Cortex of kidney (tissue), 1 donor: ENCODE data around the gene DLST.

Experiments
- DNase-seq: peaks from one replicate; lab custom pipeline; 2025; lab: John Stamatoyannopoulos, UW

The DLST gene

DNA sequence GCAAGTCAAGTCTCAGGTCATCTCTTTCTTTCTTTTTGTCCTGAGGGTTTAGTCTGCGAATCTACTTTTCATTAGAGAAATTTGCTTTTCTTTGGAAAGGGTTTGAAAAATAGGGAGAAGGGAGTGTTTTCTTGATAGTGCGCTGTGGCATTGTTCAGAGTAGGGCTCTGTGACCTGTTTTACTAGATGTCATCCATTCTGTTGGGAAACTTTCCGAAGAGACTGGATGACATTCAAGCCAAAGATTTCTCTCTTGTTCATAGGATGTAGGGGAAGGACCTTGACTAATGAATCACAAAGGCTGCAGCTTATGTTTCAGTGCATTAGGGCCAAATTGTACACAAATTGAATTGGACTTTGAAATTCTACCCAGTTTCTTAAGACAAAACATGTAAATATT is 14.7 kb downstream of the DLST start:
- DNase-seq: no peak

DNA sequence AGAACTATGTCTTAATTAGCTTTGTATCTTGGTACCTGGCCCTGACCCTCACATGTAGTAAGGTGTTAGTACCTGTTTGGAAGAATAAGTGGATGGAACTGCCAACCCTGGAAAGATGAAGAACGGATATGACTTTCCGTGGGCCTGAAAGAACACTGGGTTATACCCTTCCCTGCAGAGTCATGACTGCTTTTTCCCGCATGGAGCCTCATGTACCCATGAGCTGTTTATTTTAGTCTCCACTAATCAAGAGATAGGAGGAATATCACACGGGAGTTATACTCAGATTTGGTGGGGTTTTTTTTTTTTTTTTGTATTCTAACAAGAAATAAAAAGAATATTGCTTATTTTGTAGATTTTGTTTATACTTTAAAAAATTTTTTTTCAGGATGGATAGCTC is 15.9 kb downstream of the DLST start:
- DNase-seq: no peak

DNA sequence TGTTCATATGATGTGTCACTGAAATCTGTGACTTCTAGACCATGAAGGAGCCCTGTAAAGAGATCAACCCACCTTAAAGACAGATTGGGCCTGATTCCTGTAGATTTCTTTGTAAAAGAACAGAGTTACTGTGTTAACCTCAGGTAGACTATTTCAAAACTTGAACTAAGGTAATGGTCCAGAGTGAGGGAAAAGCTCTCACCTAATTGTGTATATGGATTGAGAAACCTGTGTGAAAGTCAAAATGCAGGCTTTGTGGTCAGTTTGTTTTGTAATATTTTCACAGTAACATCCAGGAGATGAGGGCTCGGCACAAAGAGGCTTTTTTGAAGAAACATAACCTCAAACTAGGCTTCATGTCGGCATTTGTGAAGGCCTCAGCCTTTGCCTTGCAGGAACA is 16.4 kb downstream of the DLST start:
- no peak for DNase-seq

DNA sequence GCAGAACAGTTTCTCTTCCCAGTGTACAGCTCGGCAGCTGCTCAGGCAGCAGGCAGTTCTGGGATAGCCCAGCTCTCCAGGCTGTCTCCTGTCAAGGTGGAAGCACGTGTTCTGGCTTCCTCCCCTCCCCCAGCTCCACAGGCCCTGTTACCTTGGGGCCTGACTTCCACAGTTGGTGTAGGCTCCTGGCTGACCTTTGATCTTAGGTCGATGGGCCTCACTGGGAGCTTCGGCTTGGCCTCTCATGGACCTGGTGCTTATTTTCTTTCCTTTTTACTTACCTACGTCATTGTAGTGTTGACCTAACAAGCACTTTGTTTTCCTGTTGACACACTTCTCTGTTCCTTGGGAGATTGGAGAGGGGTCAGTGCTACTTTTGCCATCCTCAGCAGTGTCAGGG is 17.0 kb downstream of the DLST start:
- DNase-seq: no peak

DNA sequence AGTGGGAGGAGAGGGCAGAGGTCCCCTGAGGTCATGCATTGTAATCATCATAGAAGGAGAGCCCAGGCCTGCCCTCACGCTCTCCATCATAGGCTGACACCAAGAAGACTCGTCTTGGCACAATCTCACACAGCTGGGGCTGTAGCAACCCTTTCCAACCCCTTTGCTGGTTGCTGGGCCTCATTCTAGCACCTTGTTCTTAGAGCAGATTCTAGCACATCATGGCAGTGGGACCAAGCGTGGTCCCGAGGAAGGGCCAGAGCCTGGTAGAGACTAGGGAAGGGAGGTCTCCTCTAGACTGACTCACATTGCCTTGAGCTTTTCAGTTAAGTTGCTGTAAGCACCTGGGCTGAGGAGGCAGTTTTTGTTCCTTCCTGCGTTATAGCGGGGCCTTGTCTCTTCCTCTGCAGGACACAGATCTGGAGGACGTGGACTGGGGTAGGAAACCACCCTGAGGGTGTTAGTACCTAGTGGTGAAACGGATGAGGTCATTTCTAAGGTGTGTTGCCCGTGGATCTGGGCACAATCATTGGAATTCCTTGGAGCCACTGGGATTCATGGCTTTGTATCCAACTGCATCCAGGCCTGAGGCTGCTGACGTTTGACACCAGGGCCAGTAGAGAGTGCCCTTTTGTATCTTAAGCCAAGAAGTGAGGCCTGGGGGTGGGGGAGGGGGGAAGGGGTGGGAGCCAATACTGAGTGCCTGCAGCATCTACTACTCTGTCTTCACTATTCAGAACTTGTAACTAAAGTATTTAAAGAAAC is 21.4 kb downstream of the DLST start:
- DNase-seq: no peak

DNA sequence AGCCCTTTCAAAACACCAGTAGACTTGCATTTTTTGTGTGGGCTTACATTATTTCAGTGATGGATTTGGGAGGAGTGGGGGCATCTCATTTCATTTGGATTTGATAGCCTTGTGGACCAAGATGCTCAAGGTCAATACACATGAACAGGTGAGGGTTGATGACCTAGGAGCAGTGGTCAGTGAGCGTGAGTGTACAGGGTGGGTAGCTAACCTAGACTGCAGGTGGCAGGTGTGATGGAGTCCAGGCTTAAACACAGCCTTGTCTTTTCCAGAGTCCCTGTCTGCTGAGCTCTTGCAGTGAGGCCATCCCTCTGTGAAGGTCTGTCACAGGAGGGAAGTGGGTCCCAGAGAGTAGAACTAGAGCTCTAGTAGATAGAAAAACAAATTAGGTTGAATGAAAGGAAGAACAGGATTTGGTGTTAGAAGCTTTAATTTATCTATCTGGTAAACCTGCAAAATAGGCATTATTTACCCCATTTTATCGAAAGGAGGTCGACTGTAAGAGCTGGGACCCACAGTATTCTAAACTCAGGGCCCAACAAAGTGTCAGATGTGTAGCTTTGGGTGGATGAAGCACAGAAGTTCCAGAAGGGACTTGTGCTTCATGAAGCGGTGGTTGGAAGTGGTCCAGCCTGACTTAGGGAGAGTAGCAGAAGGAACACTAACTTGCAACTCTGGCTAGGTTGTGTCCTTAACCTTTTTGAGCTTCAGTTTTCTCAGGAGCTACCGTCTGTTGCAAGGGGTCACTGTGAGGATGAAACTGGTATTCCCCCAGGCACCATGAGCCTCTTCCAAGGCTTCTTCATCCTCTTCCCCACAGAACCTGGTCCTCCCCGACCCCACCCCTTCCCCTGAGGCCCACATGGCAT is 23.2 kb downstream of the DLST start:
- no peak for DNase-seq

DNA sequence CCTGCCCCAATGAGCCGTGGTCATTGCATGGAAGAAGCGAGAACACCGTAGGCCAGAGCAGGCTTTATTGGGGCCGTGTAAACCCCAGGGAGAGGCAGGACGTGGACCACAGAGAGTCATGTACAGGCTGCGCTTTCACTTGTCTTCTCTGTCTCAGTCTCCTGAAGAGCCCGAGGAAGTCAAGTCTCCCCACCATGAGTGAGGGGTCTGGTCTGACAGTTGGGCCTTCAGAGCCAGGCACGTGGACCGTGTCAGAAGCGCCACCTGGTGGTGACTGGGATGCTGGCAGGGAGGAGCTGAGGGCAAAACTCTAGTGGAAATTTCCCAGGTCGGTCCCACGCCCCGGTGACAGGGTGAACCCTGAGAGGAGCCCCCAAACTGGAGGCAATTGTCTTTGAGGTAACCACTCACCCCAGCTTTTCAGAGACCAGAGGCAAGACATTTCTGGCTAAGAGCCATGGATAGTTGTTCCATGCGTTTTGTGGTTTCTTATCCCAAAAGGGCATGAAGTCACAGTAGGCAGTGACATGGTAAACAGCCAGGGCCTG is 24.0 kb downstream of the DLST start:
- DNase-seq: no peak

DNA sequence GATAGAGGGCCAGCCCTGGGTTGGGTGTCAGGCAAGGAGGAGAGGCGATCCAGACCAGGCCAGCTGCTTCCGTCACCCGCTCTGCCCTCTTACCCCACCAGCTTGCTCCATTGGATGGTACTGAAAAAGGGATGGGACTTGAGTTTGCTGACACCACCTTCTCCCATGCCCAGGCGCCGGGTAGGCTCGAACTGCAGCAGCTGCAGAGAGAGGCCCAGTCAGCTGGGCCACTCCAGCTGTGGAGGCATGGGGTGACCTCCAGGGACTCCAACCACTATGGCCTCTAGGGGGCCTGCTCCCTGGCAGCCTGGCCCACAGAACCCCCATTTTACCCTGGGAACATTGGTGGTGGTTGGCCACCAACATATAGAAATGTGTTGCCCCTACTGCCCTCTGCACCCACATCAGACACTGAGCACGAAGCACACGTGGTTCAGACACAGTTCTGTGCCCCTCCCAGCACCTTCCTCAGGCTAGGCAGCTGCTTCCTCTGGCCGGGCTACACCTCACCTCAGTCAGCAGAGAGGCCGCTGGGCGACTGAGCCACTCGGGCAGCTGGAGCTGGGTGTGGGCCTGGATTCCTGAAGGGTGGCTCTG is 25.3 kb downstream of the DLST start:
- no peak for DNase-seq

DNA sequence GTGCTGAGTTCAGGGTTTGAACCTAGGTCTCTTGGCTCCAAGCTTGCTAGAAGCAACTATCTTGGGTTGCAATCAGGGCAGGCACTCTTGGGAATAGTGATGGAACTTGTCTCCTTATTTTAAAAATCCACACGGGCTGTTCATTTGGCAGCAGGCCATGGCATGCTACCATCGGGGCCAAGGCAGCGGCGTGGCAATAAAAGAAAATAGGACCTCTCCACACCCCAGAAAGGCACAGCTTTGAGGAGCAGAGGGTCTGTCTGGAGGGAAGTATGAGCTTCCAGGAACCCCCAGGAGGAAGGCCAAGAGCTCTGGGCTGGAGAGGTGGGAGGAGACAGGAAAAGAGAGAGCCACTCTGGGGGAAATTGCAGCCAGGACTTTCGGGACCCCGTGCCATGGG is 26.0 kb downstream of the DLST start:
- no peak for DNase-seq

DNA sequence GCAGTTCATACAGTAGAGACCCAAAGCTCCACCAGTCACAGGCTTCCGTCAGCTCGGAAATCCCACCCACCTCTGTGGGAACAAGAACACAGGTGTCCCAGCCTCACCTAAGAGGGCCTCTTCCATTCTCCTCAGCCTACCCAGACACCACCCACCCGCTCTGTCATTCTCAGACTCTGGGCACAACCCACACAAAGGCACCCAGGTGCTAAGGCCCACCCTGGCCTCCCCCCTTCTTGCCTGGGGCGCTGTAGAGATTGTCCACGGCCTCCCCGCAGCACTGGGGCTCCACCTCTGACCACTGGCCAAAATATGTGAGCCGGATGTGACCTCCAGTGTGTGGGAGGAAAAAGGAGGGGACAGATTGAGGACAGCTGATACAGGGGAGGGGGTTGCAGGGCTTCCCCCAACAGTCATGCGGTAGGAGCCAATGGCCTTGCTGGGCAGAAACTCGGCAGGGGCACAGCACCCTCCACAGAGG is 27.2 kb downstream of the DLST start:
- no peak for DNase-seq

DNA sequence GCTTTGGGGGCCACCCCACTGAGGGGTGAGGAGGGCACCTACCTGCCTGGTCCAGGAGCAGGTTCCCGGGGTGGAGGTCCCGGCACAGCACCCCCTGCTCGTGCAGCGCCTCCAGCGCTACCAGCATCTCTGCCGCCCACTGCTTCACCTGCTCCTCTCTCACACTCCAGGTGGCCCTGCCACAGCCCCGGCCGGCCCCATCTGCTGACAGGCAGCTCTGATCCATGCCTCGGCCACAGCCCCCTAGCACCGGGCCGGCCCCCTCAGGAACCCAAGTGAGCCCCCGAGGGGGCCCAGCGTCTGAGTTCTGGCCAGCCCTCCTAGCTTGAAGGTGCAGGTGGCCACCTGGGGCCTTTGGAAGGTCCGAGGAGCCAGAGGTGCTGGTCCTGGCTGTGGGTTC is 27.8 kb downstream of the DLST start:
- DNase-seq: no peak

DNA sequence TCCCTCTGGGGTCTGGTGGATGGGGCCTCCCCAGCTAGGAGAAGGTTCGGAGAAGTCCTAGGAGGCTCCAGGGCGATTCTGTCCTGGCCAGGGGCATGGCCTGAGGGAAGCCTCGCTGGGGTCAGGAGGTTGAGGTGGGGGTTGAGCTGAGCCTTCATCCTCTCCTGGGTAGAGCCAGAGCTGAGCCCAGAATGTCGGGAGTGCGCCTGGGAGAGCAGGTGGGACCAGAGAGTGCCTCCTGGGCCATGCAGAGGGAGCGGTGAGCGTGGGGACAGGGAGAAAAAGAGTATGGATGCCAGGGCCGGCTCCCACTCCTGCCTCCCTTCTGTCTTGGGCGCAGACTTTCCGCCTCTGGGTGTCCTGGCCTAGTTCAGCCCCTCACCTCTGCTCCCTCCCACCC is 28.2 kb downstream of the DLST start:
- no peak for DNase-seq

DNA sequence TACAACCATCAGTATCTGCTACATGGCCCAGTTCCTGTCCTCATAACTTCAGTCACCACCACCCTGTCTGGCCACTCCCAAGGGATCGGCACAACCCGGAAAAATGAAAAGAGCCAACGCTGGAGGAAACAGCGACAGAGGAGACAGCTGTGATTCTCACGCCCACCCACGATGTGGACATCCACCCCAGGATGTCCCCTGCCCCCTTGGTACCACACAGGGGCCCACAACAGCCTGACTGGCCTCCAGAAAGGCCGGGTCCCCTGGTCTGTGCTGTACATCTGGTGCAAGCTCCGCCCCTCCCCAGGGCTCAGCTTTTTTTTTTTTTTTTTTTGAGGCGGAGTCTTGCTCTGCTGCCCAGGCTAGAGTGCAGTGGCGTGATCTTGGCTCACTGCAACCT is 28.8 kb downstream of the DLST start:
- no peak for DNase-seq

DNA sequence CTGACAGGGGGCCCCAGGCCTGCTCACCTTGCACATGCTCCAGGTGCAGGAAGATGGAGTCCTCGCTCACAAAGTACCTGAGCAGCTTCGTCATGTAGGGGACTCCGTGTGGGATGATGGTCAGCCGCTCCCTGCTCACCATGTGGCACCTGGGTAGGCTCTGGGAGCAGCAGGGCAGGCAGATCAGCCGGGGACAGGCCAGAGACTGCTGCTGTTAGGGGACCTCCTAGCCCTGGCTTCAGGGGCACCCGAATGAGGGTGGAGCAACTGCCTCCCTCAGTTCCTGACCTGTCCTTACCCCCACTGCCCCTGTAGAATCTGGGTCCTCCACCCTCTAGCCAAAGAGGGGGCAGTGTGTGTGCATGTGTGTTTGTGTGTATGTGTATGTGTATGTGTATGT is 29.5 kb downstream of the DLST start:
- no peak for DNase-seq

DNA sequence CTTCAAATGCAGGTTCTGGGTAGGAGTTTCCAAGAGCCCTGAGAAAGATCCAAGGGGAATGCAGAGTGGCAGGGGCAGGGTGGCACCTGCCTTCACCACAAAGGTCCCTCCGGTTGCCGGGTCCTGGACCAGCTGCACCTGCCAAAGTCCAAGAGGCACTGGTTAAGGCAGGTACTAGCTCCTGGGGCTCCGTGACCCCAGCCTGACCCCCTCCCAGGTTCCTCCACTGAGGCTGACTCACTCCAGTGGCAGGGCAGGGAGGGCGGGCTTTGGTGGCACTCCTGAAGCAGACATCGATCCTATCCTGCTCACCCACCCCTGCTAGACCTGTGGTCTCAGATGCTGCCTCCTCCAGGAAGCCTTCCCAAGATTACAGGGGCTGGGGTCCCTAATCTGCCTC is 30.0 kb downstream of the DLST start:
- DNase-seq: no peak

DNA sequence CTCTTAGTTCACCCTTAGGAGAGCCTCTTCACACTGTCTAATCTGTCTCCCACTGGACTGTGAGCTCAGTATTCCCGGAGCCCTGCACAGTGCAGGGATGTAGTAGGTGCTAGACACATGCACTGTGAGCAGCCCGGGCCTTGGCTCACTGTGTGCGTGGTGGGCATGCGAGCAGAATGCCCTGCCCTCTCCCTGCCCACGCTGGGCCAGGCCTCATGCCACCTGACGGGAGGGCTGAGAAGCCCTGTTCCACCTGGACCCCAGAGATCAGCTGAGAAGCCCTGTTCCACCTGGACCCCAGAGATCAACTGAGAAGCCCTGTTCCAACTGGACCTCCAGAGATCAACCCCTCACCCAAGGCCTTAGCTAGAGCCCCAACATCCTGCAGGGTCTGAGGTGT is 30.4 kb downstream of the DLST start:
- no peak for DNase-seq

DNA sequence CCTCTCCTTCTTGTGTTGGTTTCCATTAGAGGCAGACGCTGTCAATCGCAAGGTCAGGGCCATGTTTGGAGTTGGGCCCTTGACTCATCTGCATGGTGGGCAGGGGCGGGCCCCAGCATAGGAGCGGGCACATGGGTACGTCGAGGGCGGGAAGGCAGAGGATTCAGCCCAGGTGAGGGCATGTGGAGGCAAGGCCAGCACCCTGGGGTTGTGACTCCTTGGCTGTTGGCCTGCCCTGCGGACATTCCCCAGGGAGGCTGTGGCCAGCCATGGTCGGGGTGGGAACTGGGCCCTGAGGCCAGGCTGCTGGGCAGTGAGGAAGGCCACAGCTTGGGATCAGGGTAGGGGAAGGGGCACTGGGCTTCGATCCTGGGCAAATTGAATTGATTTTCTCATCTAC is 31.1 kb downstream of the DLST start:
- no peak for DNase-seq

DNA sequence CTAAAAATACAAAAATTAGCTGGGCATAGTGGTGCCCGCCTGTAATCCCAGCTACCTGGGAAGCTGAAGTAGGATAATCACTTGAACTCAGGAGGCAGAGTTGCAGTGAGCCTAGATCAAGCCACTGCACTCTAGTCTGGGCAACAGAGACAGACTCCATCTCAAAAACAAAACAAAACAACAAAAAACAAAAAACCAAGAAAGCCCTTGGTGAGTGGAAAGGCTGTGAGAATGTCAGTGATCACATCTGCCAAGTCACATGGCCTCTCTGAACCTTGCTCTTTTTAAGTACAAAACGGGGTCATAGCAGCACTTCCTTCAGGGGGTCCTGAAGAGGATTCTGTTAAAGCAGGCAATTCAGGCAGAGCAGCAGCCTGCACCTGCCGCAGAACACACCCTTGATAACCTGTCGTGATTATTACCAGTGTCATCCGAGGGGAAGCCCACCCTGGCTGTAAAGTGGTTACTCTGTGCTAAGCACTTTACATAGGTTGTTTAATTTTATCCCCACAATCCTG is 31.7 kb downstream of the DLST start:
- no peak for DNase-seq

DNA sequence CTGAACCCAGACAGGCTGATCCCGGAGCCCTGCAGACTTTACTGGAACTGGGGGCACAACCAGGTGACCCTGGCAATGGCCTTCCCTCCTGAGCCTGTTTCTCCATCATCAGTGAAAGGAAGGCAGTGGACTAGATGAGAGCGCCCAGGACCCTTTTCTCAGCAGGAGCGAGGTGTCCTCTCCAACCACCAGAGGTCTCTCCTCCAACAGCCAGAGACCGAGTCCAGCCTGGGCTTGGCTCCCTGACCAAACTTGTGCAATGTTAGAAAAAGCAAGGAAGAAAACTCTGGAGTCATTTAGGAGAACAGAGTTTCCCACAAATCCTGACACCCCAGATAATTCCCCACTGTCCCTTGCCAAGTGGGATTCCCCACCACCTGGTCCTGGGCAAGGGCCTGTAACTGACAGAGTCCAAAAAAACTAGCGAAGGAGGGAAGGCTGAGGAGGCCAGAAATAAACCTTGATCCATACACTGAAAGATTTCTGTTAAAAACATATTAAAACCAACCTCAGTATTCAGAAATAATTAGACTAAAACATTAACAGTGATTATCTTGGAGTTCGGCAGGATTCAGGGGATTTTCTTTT is 32.4 kb downstream of the DLST start:
- DNase-seq: no peak

DNA sequence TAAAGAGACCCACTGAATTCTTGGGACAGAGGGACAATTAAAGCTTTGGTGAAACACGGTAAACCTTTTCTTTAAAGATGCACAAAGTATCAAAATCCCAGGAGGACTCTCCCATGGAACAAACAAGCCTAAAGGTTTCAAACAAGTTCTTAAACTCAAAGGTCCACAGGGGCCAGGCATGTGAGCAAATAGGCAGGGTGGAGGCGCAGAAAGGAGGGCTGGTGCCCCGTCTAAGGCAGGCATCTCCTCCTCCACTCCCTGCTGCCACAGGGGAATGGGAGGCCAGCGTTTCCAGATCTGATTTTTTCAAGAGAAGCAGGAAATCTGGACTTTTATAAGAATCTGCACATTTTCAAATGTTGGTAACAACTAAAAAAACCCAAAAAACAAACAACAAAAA is 33.7 kb downstream of the DLST start:
- DNase-seq: no peak

DNA sequence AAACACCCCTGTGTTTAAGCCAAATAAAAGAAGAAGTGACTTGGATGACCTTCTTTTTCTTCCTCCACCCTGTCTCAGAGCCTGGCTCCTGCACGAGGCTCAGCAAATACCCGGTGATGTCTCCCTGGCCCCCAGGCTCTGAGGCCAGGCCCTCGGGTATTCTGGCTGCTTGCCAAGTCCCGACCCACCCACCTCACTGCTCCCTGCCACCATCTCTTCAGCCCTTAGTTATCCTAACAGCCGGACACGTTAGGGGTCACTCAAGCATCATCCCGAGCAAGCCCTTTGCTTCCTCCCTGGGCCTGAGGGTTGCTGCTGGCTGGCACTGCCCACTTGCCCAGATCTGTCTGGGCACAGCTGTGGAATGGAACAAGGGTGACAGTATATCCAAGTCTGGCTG is 34.1 kb downstream of the DLST start:
- no peak for DNase-seq

DNA sequence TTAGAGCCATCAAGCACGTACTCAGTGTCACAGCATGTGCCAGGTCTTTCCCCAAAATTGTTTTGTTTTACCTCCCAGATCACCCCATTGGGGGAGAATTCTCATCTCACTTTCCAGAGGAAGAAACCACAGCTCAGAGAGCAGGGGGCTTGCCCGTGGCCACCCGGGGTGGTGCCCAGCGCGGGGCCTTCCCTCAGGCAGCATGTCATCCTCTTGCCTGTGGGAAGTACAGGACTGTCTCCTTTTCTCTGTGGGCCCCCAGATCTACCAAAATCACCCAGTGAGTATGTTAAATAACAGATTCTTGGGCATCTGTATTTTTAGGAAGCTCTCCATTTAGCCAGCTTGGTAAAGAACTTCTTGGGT is 35.4 kb downstream of the DLST start:
- DNase-seq: no peak
